Measurements from ENCODE around the gene TMA7. TPM values are rescaled to one million over a fixed set of nuclear protein-coding genes. Genes with fewer than 3 reads are reported as not detected.
A peak's percentile ranks its signal among the peaks of the same experiment; 100 is the strongest.

Gene TMA7
- total and polyA plus RNA-seq, 2 of the 13 experiments (the other 11 are each of a cell fraction or from before 2014, with no cell fraction given): 100 to 486 TPM

DNA sequence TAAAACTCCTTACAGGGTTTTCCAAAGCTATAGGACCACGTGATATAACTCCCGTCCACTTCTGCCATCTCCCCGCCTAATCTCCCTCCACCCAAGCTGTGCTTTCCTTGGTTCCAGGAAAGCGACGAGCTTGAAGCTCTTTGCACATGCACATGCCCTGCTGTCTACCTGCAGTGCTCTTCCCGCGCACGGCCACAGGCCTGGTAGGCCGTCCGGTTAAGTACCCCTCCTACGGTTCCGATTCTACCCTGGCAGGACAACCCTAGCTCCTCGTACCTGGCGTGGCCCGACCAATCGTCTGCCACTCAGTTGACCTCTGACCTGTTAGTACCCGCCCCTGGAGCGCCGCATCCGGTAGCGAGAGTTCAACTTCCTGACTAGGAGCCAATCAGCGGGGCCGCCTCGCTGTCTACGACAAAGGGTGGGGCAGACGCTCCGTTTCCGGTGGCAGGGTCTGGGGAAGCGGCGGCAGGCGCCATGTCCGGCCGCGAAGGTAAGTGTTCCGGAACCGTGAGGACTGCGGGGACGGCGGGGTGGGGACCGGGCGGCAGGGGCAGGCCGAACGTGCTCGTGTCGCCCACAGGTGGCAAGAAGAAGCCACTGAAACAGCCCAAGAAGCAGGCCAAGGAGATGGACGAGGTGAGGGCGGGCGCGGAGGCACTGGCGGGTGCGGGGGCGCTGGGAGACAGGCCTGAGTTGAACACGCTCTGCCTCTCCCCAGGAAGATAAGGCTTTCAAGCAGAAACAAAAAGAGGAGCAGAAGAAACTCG lies at the start of gene TMA7, which contains the start of gene CCDC51 (continued):
- TF ChIP-seq, protein P1, sequence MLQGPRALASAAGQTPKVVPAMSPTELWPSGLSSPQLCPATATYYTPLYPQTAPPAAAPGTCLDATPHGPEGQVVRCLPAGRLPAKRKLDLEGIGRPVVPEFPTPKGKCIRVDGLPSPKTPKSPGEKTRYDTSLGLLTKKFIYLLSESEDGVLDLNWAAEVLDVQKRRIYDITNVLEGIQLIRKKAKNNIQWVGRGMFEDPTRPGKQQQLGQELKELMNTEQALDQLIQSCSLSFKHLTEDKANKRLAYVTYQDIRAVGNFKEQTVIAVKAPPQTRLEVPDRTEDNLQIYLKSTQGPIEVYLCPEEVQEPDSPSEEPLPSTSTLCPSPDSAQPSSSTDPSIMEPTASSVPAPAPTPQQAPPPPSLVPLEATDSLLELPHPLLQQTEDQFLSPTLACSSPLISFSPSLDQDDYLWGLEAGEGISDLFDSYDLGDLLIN (CRISPR knock-in tag; IDR thresholded peaks at IDR 0.05; ENCODE audit: borderline replicate concordance): peak; percentile 35; the same call in 1 of the 2 replicates
- TF ChIP-seq ZNF639 (CRISPR knock-in tag; conservative IDR thresholded peaks at IDR 0.05) (peak; percentile 36), ZNF562 (CRISPR knock-in tag; IDR thresholded peaks at IDR 0.05; ENCODE audit: borderline replicate concordance) (no peak), POGZ (CRISPR knock-in tag; IDR thresholded peaks at IDR 0.05) (peak; percentile 89), RXRA (CRISPR knock-in tag; IDR thresholded peaks at IDR 0.05) (peak; percentile 71), SMYD3 (CRISPR knock-in tag; IDR thresholded peaks at IDR 0.05) (0 out of 2 replicates have a peak, but pooled peaks have one; percentile 61), ZNF605 (CRISPR knock-in tag; IDR thresholded peaks at IDR 0.05) (peak; percentile 94), MATR3 (CRISPR knock-in tag; IDR thresholded peaks at IDR 0.05) (no peak), ZNF737 (CRISPR knock-in tag; IDR thresholded peaks at IDR 0.05; ENCODE audit: borderline replicate concordance) (no peak), PREB (CRISPR knock-in tag; IDR thresholded peaks at IDR 0.05) (no peak), PITX1 (CRISPR knock-in tag; IDR thresholded peaks at IDR 0.05) (peak; percentile 60; the same call in 1 of the 2 replicates), ZNF619 (CRISPR knock-in tag; IDR thresholded peaks at IDR 0.05) (no peak), SNAI1 (CRISPR knock-in tag; IDR thresholded peaks at IDR 0.05; ENCODE audit: borderline replicate concordance) (no peak), ISL2 (CRISPR knock-in tag; IDR thresholded peaks at IDR 0.05) (peak; percentile 28; the same call in 1 of the 2 replicates), ZNF503 (CRISPR knock-in tag; IDR thresholded peaks at IDR 0.05) (no peak), MTA1 (CRISPR knock-in tag; IDR thresholded peaks at IDR 0.05; ENCODE audit: borderline replicate concordance) (peak; percentile 61; the same call in 1 of the 2 replicates), MXD3 (CRISPR knock-in tag; IDR thresholded peaks at IDR 0.05) (peak; percentile 89), TCF12 (IDR thresholded peaks at IDR 0.05) (no peak), TCF12 (CRISPR knock-in tag; IDR thresholded peaks at IDR 0.05) (peak; percentile 81), ZNF766 (CRISPR knock-in tag; IDR thresholded peaks at IDR 0.05; ENCODE audit: borderline replicate concordance) (no peak), ZNF790 (CRISPR knock-in tag; IDR thresholded peaks at IDR 0.05; ENCODE audit: borderline replicate concordance) (no peak)
- TF ChIP-seq, protein P2, sequence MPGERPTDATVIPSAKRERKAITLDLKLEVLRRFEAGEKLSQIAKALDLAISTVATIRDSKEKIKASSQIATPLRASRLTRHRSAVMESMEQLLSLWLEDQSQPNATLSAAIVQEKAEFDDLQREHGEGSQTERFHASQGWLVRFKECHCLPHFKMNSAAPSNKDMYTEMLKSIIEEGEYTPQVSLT (CRISPR knock-in tag; IDR thresholded peaks at IDR 0.05; ENCODE audit: borderline replicate concordance, low read depth): no peak
